ENCODE data around the gene NPY4R2.
"Not testable (repeated sequence)": the region's sequence is repeated elsewhere in the genome, so short reads cannot be mapped to it uniquely, and the experiment has no call there.

DNA sequence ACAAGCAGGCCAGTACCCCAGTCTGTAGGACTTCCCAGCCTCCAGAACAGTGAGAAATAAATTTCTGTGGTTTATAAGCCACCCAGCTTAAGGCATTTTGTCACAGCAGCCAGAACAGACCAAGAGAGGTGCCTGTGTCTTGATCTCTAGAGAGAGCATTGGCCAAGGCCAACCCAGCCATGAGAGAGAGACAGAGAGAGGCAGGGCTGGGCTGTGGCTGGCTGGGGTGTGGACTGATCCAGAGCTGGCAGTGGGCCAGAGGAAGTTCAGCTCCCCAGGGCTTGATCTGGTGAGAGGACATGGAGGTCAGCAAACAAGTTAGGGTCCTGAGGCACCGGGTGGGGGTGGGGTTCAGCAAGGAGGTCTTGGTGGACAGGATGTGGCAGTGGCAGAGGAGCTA, 14.4 kb downstream of the NPY4R2 start:
- TF ChIP-seq, protein P1, sequence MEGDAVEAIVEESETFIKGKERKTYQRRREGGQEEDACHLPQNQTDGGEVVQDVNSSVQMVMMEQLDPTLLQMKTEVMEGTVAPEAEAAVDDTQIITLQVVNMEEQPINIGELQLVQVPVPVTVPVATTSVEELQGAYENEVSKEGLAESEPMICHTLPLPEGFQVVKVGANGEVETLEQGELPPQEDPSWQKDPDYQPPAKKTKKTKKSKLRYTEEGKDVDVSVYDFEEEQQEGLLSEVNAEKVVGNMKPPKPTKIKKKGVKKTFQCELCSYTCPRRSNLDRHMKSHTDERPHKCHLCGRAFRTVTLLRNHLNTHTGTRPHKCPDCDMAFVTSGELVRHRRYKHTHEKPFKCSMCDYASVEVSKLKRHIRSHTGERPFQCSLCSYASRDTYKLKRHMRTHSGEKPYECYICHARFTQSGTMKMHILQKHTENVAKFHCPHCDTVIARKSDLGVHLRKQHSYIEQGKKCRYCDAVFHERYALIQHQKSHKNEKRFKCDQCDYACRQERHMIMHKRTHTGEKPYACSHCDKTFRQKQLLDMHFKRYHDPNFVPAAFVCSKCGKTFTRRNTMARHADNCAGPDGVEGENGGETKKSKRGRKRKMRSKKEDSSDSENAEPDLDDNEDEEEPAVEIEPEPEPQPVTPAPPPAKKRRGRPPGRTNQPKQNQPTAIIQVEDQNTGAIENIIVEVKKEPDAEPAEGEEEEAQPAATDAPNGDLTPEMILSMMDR (IDR thresholded peaks at IDR 0.05) = not testable (repeated sequence)
- not testable (repeated sequence) for TF ChIP-seq POLR2AphosphoS5, POLR2A (IDR thresholded peaks at IDR 0.05)

All from suprapubic skin (tissue), 4 donors.